ENCODE results near the gene CREB3L1. TPM values are rescaled to one million over a fixed set of nuclear protein-coding genes. Genes with fewer than 3 reads are reported as not detected.

Gene CREB3L1
- total and polyA plus RNA-seq, 2 donors from 2014 or later, result 2.5 to 7.3 TPM

GRCh38 chr11:46293066-46293465 lies 15.6 kb downstream of the CREB3L1 start:
- FAIRE-seq, result no peak
- Histone ChIP-seq H3K27ac (ENCODE audit: low read depth in 2 of 2, low read length in 2 of 2) (no peak overlapping the region), H3K36me3 (ENCODE audit: control insufficient read depth in 2 of 3, insufficient read depth in 3 of 3, low read length in 3 of 3) (no peaks in the 10 kb centered on the region), H3K4me3 (ENCODE audit: low read length in 3 of 3) (no peak overlapping the region), H3K4me1 (ENCODE audit: control insufficient read depth in 2 of 3, insufficient read depth in 2 of 3, low read depth in 1 of 3, low read length in 3 of 3) (peaks cover 0 to 13% (median 4%) of the 10 kb centered on the region in 3 donors), H3K9ac (ENCODE audit: low read length in 3 of 3) (no peak overlapping the region), H3K9me3 (ENCODE audit: control insufficient read depth in 2 of 3, insufficient read depth in 1 of 3, low read length in 3 of 3) (no peaks in the 10 kb centered on the region), H3K27me3 (ENCODE audit: control insufficient read depth, insufficient read depth, low read length) (no peaks in the 10 kb centered on the region)
- TF ChIP-seq, protein P1, sequence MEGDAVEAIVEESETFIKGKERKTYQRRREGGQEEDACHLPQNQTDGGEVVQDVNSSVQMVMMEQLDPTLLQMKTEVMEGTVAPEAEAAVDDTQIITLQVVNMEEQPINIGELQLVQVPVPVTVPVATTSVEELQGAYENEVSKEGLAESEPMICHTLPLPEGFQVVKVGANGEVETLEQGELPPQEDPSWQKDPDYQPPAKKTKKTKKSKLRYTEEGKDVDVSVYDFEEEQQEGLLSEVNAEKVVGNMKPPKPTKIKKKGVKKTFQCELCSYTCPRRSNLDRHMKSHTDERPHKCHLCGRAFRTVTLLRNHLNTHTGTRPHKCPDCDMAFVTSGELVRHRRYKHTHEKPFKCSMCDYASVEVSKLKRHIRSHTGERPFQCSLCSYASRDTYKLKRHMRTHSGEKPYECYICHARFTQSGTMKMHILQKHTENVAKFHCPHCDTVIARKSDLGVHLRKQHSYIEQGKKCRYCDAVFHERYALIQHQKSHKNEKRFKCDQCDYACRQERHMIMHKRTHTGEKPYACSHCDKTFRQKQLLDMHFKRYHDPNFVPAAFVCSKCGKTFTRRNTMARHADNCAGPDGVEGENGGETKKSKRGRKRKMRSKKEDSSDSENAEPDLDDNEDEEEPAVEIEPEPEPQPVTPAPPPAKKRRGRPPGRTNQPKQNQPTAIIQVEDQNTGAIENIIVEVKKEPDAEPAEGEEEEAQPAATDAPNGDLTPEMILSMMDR (IDR thresholded peaks at IDR 0.05; ENCODE audit: borderline replicate concordance, extremely low read depth, insufficient read depth), result no peak
- DNase-seq, result peak in 1 of 5 donors; percentile 60
- intact Hi-C loops (cut with DNase I), result no loop called here

- Histone ChIP-seq H3K4me3 (ENCODE audit: low read length in 3 of 3) (no peak overlapping the region), H3K4me1 (ENCODE audit: control insufficient read depth in 2 of 3, insufficient read depth in 2 of 3, low read depth in 1 of 3, low read length in 3 of 3) (peaks cover 0 to 13% (median 4%) of the 10 kb centered on the region in 3 donors), H3K27ac (ENCODE audit: low read depth in 2 of 2, low read length in 2 of 2) (no peak overlapping the region), H3K9ac (ENCODE audit: low read length in 3 of 3) (no peak overlapping the region), H3K27me3 (ENCODE audit: control insufficient read depth, insufficient read depth, low read length) (no peaks in the 10 kb centered on the region), H3K9me3 (ENCODE audit: control insufficient read depth in 2 of 3, insufficient read depth in 1 of 3, low read length in 3 of 3) (no peaks in the 10 kb centered on the region), H3K36me3 (ENCODE audit: control insufficient read depth in 2 of 3, insufficient read depth in 3 of 3, low read length in 3 of 3) (no peaks in the 10 kb centered on the region)
- DNase-seq, result peak in 1 of 5 donors; percentile 16
- no peak for FAIRE-seq
- intact Hi-C loops (cut with DNase I), result no loop called here
- TF ChIP-seq, protein P1 (IDR thresholded peaks at IDR 0.05; ENCODE audit: borderline replicate concordance, extremely low read depth, insufficient read depth), result no peak
Observed at GRCh38 chr11:46293641-46294103, 16.2 kb downstream of the CREB3L1 start.

DNA sequence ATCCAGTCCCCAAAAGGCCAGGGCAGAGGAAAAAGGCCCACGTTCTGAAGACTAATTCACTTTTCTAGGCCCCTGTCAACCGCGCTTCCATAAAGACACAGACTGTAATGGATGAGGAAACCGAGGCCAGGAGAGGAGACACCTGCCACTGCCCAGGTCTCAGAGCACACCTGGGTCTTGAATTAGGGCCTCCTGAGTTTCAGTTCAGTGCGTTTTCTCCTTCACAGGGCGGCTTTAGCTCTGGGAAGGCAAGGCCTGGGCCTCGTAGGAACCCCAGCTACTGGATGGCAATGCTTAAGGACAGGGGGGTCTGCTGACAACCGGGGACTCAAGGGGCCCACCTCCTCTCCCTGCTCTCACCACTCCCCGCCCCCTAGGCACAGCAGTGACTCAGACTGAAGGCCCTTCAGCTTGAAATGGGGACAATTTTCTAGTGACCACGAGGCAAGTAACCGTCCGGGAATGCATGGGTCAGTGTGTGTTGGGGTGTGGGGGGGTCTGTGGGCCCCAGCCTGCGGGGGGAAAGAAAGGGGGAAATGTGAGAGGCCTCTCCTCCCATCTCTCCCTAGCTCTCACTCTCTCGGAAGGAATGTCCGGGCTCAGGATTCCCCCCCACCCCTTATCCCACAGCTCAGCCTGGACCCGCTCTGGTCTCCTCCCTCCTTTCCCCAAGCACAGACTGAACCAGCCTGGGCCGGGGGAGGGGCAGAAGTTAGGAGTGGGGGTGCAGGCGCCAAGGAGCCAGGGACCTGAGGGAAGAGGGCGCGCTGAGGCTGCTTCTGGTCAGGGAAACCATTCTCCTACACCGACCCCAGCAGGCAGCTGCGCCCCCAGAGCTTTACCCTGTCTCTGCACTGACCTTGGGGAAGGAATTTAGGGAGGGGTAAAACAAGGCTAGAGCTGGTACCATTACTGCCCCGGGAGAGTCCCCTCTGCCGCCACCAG lies 17.2 kb downstream of the CREB3L1 start:
- FAIRE-seq (no peak), DNase-seq (peak; percentile 65 to 87 (median 77))
- no peak overlapping the region for H3K27ac ChIP-seq (ENCODE audit: low read depth in 2 of 2, low read length in 2 of 2)
- peak overlapping the region in 2 of 3 donors; percentile 49 to 76 for H3K4me3 ChIP-seq (ENCODE audit: low read length in 3 of 3)
- no peaks in the 10 kb centered on the region for H3K36me3 ChIP-seq (ENCODE audit: control insufficient read depth in 2 of 3, insufficient read depth in 3 of 3, low read length in 3 of 3)
- H3K9me3 ChIP-seq (ENCODE audit: control insufficient read depth in 2 of 3, insufficient read depth in 1 of 3, low read length in 3 of 3), result no peaks in the 10 kb centered on the region
- intact Hi-C loops (cut with DNase I), result no loop called here
- TF ChIP-seq, protein P1 (IDR thresholded peaks at IDR 0.05; ENCODE audit: borderline replicate concordance, extremely low read depth, insufficient read depth), result no peak
- peaks cover 0 to 13% (median 4%) of the 10 kb centered on the region in 3 donors for H3K4me1 ChIP-seq (ENCODE audit: control insufficient read depth in 2 of 3, insufficient read depth in 2 of 3, low read depth in 1 of 3, low read length in 3 of 3)
- no peaks in the 10 kb centered on the region for H3K27me3 ChIP-seq (ENCODE audit: control insufficient read depth, insufficient read depth, low read length)
- H3K9ac ChIP-seq (ENCODE audit: low read length in 3 of 3), result no peak overlapping the region

Data from kidney (tissue), 14 donors.